ENCODE data around the gene APP.

APP gene

GRCh38 chr21:26138615-26139257 lies 31.8 kb downstream of the APP start:
- Histone ChIP-seq H3K9ac (ENCODE audit: low read length) (no peak overlapping the region), H3K79me2 (ENCODE audit: low read length) (no peaks in the 10 kb centered on the region), H3K27ac (ENCODE audit: low read length) (no peak overlapping the region), H3K27me3 (ENCODE audit: low read depth, low read length) (no peaks in the 10 kb centered on the region), H4K20me1 (ENCODE audit: insufficient read depth, low read length) (no peaks in the 10 kb centered on the region), H3K9me3 (ENCODE audit: insufficient read depth, low read length) (no peaks in the 10 kb centered on the region), H3K4me1 (ENCODE audit: low read length) (0 out of 2 replicates have a peak, but pooled peaks cover 8% of the 10 kb centered on the region), H3K4me2 (ENCODE audit: low read length) (no peak overlapping the region), H3K4me3 (ENCODE audit: low read length) (no peak overlapping the region), H3K36me3 (replicated peaks; ENCODE audit: low read depth, low read length) (no peaks in the 10 kb centered on the region), H2AFZ (ENCODE audit: low read depth, low read length) (no peak overlapping the region)
- no peak for TF ChIP-seq CTCF (IDR thresholded peaks at IDR 0.05; ENCODE audit: low read depth, low read length)
- no peak for TF ChIP-seq EZH2phosphoT487 (IDR thresholded peaks at IDR 0.05; ENCODE audit: low read depth)

GRCh38 chr21:26137379-26138060 lies 33.0 kb downstream of the APP start:
- H3K27ac ChIP-seq (ENCODE audit: low read length), result no peak overlapping the region
- no peaks in the 10 kb centered on the region for H3K27me3 ChIP-seq (ENCODE audit: low read depth, low read length)
- H3K9me3 ChIP-seq (ENCODE audit: insufficient read depth, low read length), result no peaks in the 10 kb centered on the region
- no peak overlapping the region for H3K4me2 ChIP-seq (ENCODE audit: low read length)
- H3K9ac ChIP-seq (ENCODE audit: low read length), result no peak overlapping the region
- no peak overlapping the region for H3K4me3 ChIP-seq (ENCODE audit: low read length)
- no peaks in the 10 kb centered on the region for H4K20me1 ChIP-seq (ENCODE audit: insufficient read depth, low read length)
- no peaks in the 10 kb centered on the region for H3K79me2 ChIP-seq (ENCODE audit: low read length)
- TF ChIP-seq CTCF (IDR thresholded peaks at IDR 0.05; ENCODE audit: low read depth, low read length) (no peak), EZH2phosphoT487 (IDR thresholded peaks at IDR 0.05; ENCODE audit: low read depth) (no peak)
- H2AFZ ChIP-seq (ENCODE audit: low read depth, low read length), result no peak overlapping the region
- 0 out of 2 replicates have a peak, but pooled peaks cover 8% of the 10 kb centered on the region for H3K4me1 ChIP-seq (ENCODE audit: low read length)
- no peaks in the 10 kb centered on the region for H3K36me3 ChIP-seq (replicated peaks; ENCODE audit: low read depth, low read length)

- Histone ChIP-seq H3K27me3 (ENCODE audit: low read depth, low read length) (no peaks in the 10 kb centered on the region), H3K9me3 (ENCODE audit: insufficient read depth, low read length) (no peaks in the 10 kb centered on the region), H4K20me1 (ENCODE audit: insufficient read depth, low read length) (no peaks in the 10 kb centered on the region), H3K36me3 (replicated peaks; ENCODE audit: low read depth, low read length) (no peaks in the 10 kb centered on the region), H2AFZ (ENCODE audit: low read depth, low read length) (no peak overlapping the region), H3K79me2 (ENCODE audit: low read length) (no peaks in the 10 kb centered on the region), H3K27ac (ENCODE audit: low read length) (no peak overlapping the region), H3K4me3 (ENCODE audit: low read length) (no peak overlapping the region), H3K9ac (ENCODE audit: low read length) (no peak overlapping the region), H3K4me2 (ENCODE audit: low read length) (peak overlapping the region; percentile 28), H3K4me1 (ENCODE audit: low read length) (0 out of 2 replicates have a peak, but pooled peaks cover 8% of the 10 kb centered on the region)
- TF ChIP-seq CTCF (IDR thresholded peaks at IDR 0.05; ENCODE audit: low read depth, low read length) (no peak), EZH2phosphoT487 (IDR thresholded peaks at IDR 0.05; ENCODE audit: low read depth) (no peak)
Observed at GRCh38 chr21:26136671-26137070, 33.9 kb downstream of the APP start.

- Histone ChIP-seq H3K27me3 (ENCODE audit: low read depth, low read length) (no peaks in the 10 kb centered on the region), H3K4me3 (ENCODE audit: low read length) (no peak overlapping the region), H3K4me2 (ENCODE audit: low read length) (no peak overlapping the region), H3K9me3 (ENCODE audit: insufficient read depth, low read length) (no peaks in the 10 kb centered on the region), H3K27ac (ENCODE audit: low read length) (no peak overlapping the region), H3K4me1 (ENCODE audit: low read length) (0 out of 2 replicates have a peak, but pooled peaks cover 8% of the 10 kb centered on the region), H3K79me2 (ENCODE audit: low read length) (no peaks in the 10 kb centered on the region), H4K20me1 (ENCODE audit: insufficient read depth, low read length) (no peaks in the 10 kb centered on the region), H2AFZ (ENCODE audit: low read depth, low read length) (no peak overlapping the region), H3K36me3 (replicated peaks; ENCODE audit: low read depth, low read length) (no peaks in the 10 kb centered on the region), H3K9ac (ENCODE audit: low read length) (no peak overlapping the region)
- TF ChIP-seq EZH2phosphoT487 (IDR thresholded peaks at IDR 0.05; ENCODE audit: low read depth) (no peak), CTCF (IDR thresholded peaks at IDR 0.05; ENCODE audit: low read depth, low read length) (no peak)
Observed at GRCh38 chr21:26135520-26135919, 35.0 kb downstream of the APP start.

All from OCI-LY3 (cell line).